GM21717 (cell line): ENCODE data around the gene TEC.
"Not testable (repeated sequence)": the region's sequence is repeated elsewhere in the genome, so short reads cannot be mapped to it uniquely, and the experiment has no call there.

Experiments
- ATAC-seq: cut with Tn5 transposase; IDR thresholded peaks from one replicate; pipeline ENCODE4 v1.9.1; 2021; ENCODE audit warnings: mild to moderate bottlenecking, moderate library complexity; ENCODE audit not compliant: unreplicated experiment

Gene TEC

GRCh38 chr4:48268956-48269860, at the start of gene TEC:
TSS of gene TEC (minus strand) at chr4:48269838. CDS start at chr4:48228614, 41,224 bp downstream.
- ATAC-seq, result peak; percentile 26

- ATAC-seq, result peak; percentile 83
Observed at GRCh38 chr4:48315728-48316630, 46.3 kb upstream of the TEC start.

GRCh38 chr4:48314746-48315145, 45.1 kb upstream of the TEC start:
- ATAC-seq, result not testable (repeated sequence)

GRCh38 chr4:48311896-48312295, 42.3 kb upstream of the TEC start:
- no peak for ATAC-seq

- ATAC-seq, result no peak
Observed at GRCh38 chr4:48308901-48309300, 39.3 kb upstream of the TEC start.

GRCh38 chr4:48307528-48307927, 37.9 kb upstream of the TEC start:
- ATAC-seq, result no peak

- no peak for ATAC-seq
Observed at GRCh38 chr4:48305508-48305907, 35.9 kb upstream of the TEC start.

GRCh38 chr4:48300004-48300403, 30.4 kb upstream of the TEC start:
- no peak for ATAC-seq

- ATAC-seq, result no peak
Observed at GRCh38 chr4:48299560-48299959, 29.9 kb upstream of the TEC start.

GRCh38 chr4:48297256-48297846, 27.7 kb upstream of the TEC start:
- no peak for ATAC-seq

GRCh38 chr4:48296365-48296764, 26.7 kb upstream of the TEC start:
- ATAC-seq, result peak; percentile 94

- ATAC-seq, result no peak
Observed at GRCh38 chr4:48295116-48295515, 25.5 kb upstream of the TEC start.

- ATAC-seq, result not testable (repeated sequence)
Observed at GRCh38 chr4:48292218-48292790, 22.7 kb upstream of the TEC start.

GRCh38 chr4:48290146-48290772, 20.6 kb upstream of the TEC start:
- ATAC-seq, result no peak

GRCh38 chr4:48286060-48286459, 16.4 kb upstream of the TEC start:
- ATAC-seq, result not testable (repeated sequence)

GRCh38 chr4:48285640-48286039, 16.0 kb upstream of the TEC start:
- ATAC-seq, result not testable (repeated sequence)

GRCh38 chr4:48275686-48276085, 6.0 kb upstream of the TEC start:
- ATAC-seq, result no peak

GRCh38 chr4:48275247-48275646, 5.6 kb upstream of the TEC start:
- peak; percentile 41 for ATAC-seq

GRCh38 chr4:48271626-48272025, 2.0 kb upstream of the TEC start:
- no peak for ATAC-seq

GRCh38 chr4:48270951-48271473, 1.4 kb upstream of the TEC start:
- ATAC-seq, result no peak
